DOHH2 (cell line): ENCODE data around the gene NUDT3.

ENCODE experiments used
- H3F3A ChIP-seq: fragments of 200-600 bp; sonication (generic), shearing (Covaris generic); 2 replicates; pipeline ENCODE4 v1.6.0; 2016; ENCODE audit warnings: antibody characterized with exemption, mild to moderate bottlenecking; ENCODE audit not compliant: control insufficient read depth, insufficient read depth
- H3K27ac ChIP-seq: fragments of 200-600 bp; sonication (generic); 2 replicates; pipeline ENCODE4 v1.5.1; 2014; ENCODE audit warnings: low read depth, mild to moderate bottlenecking, low read length, moderate library complexity
- H3K27me3 ChIP-seq: fragments of 200-600 bp; sonication (generic); 2 replicates; pipeline ENCODE4 v1.6.1; 2014; ENCODE audit warnings: mild to moderate bottlenecking, low read length, mixed read lengths; ENCODE audit not compliant: control insufficient read depth
- H3K36me3 ChIP-seq: fragments of 200-600 bp; sonication (generic); 2 replicates; pipeline ENCODE4 v1.6.1; 2014; ENCODE audit warnings: mild to moderate bottlenecking, low read length, moderate library complexity, mixed read lengths; ENCODE audit not compliant: control insufficient read depth
- H3K4me1 ChIP-seq: fragments of 200-600 bp; sonication (generic); 2 replicates; pipeline ENCODE4 v1.6.1; 2014; ENCODE audit warnings: mild to moderate bottlenecking, low read length, mixed read lengths; ENCODE audit not compliant: control insufficient read depth
- H3K4me2 ChIP-seq: fragments of 200-600 bp; sonication (generic); 2 replicates; pipeline ENCODE4 v1.6.0; 2014; ENCODE audit warnings: mild to moderate bottlenecking, low read length, moderate library complexity
- H3K4me3 ChIP-seq: fragments of 200-600 bp; sonication (generic); 2 replicates; pipeline ENCODE4 v1.5.1; 2014; ENCODE audit warnings: mild to moderate bottlenecking, low read length, mixed read lengths
- H3K79me2 ChIP-seq: fragments of 200-600 bp; sonication (generic); 2 replicates; pipeline ENCODE4 v1.6.1; 2014; ENCODE audit warnings: mild to moderate bottlenecking, low read length, mixed read lengths; ENCODE audit not compliant: control insufficient read depth
- H3K9me2 ChIP-seq: fragments of 200-600 bp; sonication (generic); replicated peaks from 2 replicates; pipeline ENCODE4 v1.6.1; 2014; ENCODE audit warnings: mild to moderate bottlenecking, low read length, mixed read lengths; ENCODE audit not compliant: control insufficient read depth
- H3K9me3 ChIP-seq: fragments of 200-600 bp; sonication (generic); 2 replicates; pipeline ENCODE4 v1.6.1; 2014; ENCODE audit warnings: antibody characterized with exemption, low read length, mixed read lengths; ENCODE audit not compliant: control insufficient read depth, insufficient read depth
- H4K20me1 ChIP-seq: fragments of 200-600 bp; sonication (generic); 2 replicates; pipeline ENCODE4 v1.6.0; 2014; ENCODE audit warnings: low read depth, mild to moderate bottlenecking, antibody characterized with exemption, low read length, moderate library complexity; ENCODE audit not compliant: control insufficient read depth, insufficient read depth
- CTCF ChIP-seq: fragments of 200-600 bp; sonication (generic); IDR thresholded peaks from one replicate; pipeline ENCODE4 v1.5.1; 2014; ENCODE audit warnings: antibody characterized with exemption, mild to moderate bottlenecking, low read depth, low read length; ENCODE audit not compliant: poor library complexity, severe bottlenecking
- EZH2phosphoT487 ChIP-seq: fragments of 200-600 bp; sonication (generic); IDR thresholded peaks from 2 replicates; pipeline ENCODE4 v1.6.1; 2017; ENCODE audit warnings: borderline replicate concordance, mild to moderate bottlenecking, antibody characterized with exemption, low read length, moderate library complexity, mixed read lengths

Gene NUDT3

GRCh38 chr6:34416877-34417371, 24.5 kb upstream of the NUDT3 start:
- Histone ChIP-seq H3F3A (peaks cover 66% of the 10 kb centered on the region), H3K4me2 (no peak overlapping the region)

GRCh38 chr6:34414999-34415858, 22.8 kb upstream of the NUDT3 start:
- peaks cover under 1% of the 10 kb centered on the region for H3K79me2 ChIP-seq
- no peak overlapping the region for H3K27ac ChIP-seq
- no peaks in the 10 kb centered on the region for H3K9me3 ChIP-seq
- peaks cover 3% of the 10 kb centered on the region; the same call in 1 of the 2 replicates for H3K4me1 ChIP-seq
- H3K4me2 ChIP-seq = no peak overlapping the region
- no peaks in the 10 kb centered on the region for H3K27me3 ChIP-seq
- TF ChIP-seq EZH2phosphoT487 = no peak
- TF ChIP-seq CTCF = peak; percentile 55
- H3K4me3 ChIP-seq = no peak overlapping the region
- peaks cover 59% of the 10 kb centered on the region for H3F3A ChIP-seq
- H3K36me3 ChIP-seq = peaks cover 65% of the 10 kb centered on the region
- H4K20me1 ChIP-seq = peaks cover 16% of the 10 kb centered on the region; the same call in 1 of the 2 replicates
- no peaks in the 10 kb centered on the region for H3K9me2 ChIP-seq

More at GRCh38 chr6:34416877-34417371, 24.5 kb upstream of the NUDT3 start:
- no peak for TF ChIP-seq CTCF
- TF ChIP-seq EZH2phosphoT487 = no peak
- no peaks in the 10 kb centered on the region for H3K9me2 ChIP-seq
- peaks cover 16% of the 10 kb centered on the region; the same call in 1 of the 2 replicates for H4K20me1 ChIP-seq
- H3K4me3 ChIP-seq = no peak overlapping the region
- peaks cover 82% of the 10 kb centered on the region for H3K36me3 ChIP-seq
- peaks cover 13% of the 10 kb centered on the region for H3K79me2 ChIP-seq
- no peaks in the 10 kb centered on the region for H3K9me3 ChIP-seq
- no peaks in the 10 kb centered on the region for H3K27me3 ChIP-seq
- peaks cover 3% of the 10 kb centered on the region; the same call in 1 of the 2 replicates for H3K4me1 ChIP-seq
- H3K27ac ChIP-seq = no peak overlapping the region

GRCh38 chr6:34412643-34413214, 20.3 kb upstream of the NUDT3 start:
- Histone ChIP-seq H3K4me1 (peaks cover 3% of the 10 kb centered on the region; the same call in 1 of the 2 replicates), H3K9me3 (no peaks in the 10 kb centered on the region), H3K4me2 (no peak overlapping the region), H4K20me1 (peaks cover 12% of the 10 kb centered on the region; the same call in 1 of the 2 replicates), H3K4me3 (no peak overlapping the region), H3F3A (peaks cover 43% of the 10 kb centered on the region), H3K27me3 (no peaks in the 10 kb centered on the region), H3K27ac (no peak overlapping the region), H3K79me2 (no peaks in the 10 kb centered on the region), H3K9me2 (no peaks in the 10 kb centered on the region), H3K36me3 (peaks cover 42% of the 10 kb centered on the region)
- TF ChIP-seq EZH2phosphoT487 (no peak), CTCF (no peak)
